HTERT RPE-1 (cell line): ENCODE measurements around the gene ZNF181.
"Not testable (repeated sequence)": the region's sequence is repeated elsewhere in the genome, so short reads cannot be mapped to it uniquely, and the experiment has no call there.

Source experiments
- in situ Hi-C: fragments of 300-500 bp; cut with MboI; formaldehyde crosslinking; loops from 4 replicates; pipeline ENCODE4 v1.14.3; 2020; ENCODE audit warnings: low sequenced_read_pairs

Gene ZNF181

GRCh38 chr19:34733746-34734536 lies at the start of gene ZNF181:
ZNF181 (plus strand) TSS chr19:34734243; CDS start chr19:34735038, 795 bp downstream.
- in situ Hi-C loops: no loop called here

- in situ Hi-C loops: not testable (repeated sequence)
Measured at GRCh38 chr19:34685266-34685665, 48.8 kb upstream of the ZNF181 start.

- in situ Hi-C loops: no loop called here
Measured at GRCh38 chr19:34686455-34686854, 47.6 kb upstream of the ZNF181 start.

- in situ Hi-C loops: no loop called here
Measured at GRCh38 chr19:34687348-34687747, 46.7 kb upstream of the ZNF181 start.

- in situ Hi-C loops: no loop called here
Measured at GRCh38 chr19:34688592-34688991, 45.5 kb upstream of the ZNF181 start.

GRCh38 chr19:34690372-34690771 lies 43.7 kb upstream of the ZNF181 start:
- in situ Hi-C loops: no loop called here

- in situ Hi-C loops: no loop called here
Measured at GRCh38 chr19:34692549-34692948, 41.5 kb upstream of the ZNF181 start.

GRCh38 chr19:34707661-34708060 lies 26.4 kb upstream of the ZNF181 start:
- in situ Hi-C loops: no loop called here

- in situ Hi-C loops: no loop called here
Measured at GRCh38 chr19:34711890-34712289, 22.2 kb upstream of the ZNF181 start.

GRCh38 chr19:34712395-34713261 lies 21.4 kb upstream of the ZNF181 start:
- in situ Hi-C loops: no loop called here

GRCh38 chr19:34713262-34713637 lies 20.8 kb upstream of the ZNF181 start:
- in situ Hi-C loops: no loop called here

- in situ Hi-C loops: no loop called here
Measured at GRCh38 chr19:34715357-34715756, 18.7 kb upstream of the ZNF181 start.

- in situ Hi-C loops: no loop called here
Measured at GRCh38 chr19:34722353-34722752, 11.7 kb upstream of the ZNF181 start.

GRCh38 chr19:34725400-34725799 lies 8.6 kb upstream of the ZNF181 start:
- in situ Hi-C loops: no loop called here

- in situ Hi-C loops: no loop called here
Measured at GRCh38 chr19:34731019-34731829, 2.8 kb upstream of the ZNF181 start.

GRCh38 chr19:34731964-34732363 lies 2.1 kb upstream of the ZNF181 start:
- in situ Hi-C loops: no loop called here

- in situ Hi-C loops: no loop called here
Measured at GRCh38 chr19:34732612-34733211, 1.3 kb upstream of the ZNF181 start.

GRCh38 chr19:34733266-34733745 lies 737 bp upstream of the ZNF181 start:
- in situ Hi-C loops: no loop called here

GRCh38 chr19:34734537-34735103 lies 577 bp downstream of the ZNF181 start:
- in situ Hi-C loops: no loop called here
